ENCODE measurements around the gene IGF1R. TPM values are rescaled to one million over a fixed set of nuclear protein-coding genes. Genes with fewer than 3 reads are reported as not detected.

IGF1R gene
- total and polyA plus RNA-seq, 3 experiments from 2014 or later = 2.1 to 11.3 (median 10.9) TPM

DNA sequence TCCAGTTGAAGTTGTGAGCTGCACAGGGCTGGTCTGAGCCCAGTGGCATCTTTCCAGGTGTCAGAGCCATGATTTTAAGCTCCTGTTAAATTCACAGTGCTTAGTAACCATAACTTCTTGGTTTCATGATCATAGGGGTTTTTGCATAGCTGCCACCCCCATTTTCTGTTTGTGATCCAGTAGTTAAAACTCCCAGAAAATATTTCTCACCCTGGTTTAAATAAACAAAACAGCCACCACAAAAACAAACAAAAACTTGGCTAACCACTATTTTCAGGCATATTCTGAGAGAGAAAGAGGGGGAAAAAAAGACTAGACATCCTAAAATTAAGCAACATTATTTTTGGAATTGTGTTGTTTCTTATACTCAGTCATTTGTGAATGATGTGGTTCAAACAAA lies 175.3 kb downstream of the IGF1R start:
- CTCF ChIA-PET = no interaction called here
- Mint-ChIP-seq H3K9me3 (peaks cover 4 to 36% (median 9%) of the 10 kb centered on the region in 5 donors), H3K4me1 (no peaks in the 10 kb centered on the region), H3K36me3 (peaks cover 0 to 33% (median 3%) of the 10 kb centered on the region in 3 donors), H3K27me3 (peaks cover 0 to 1% of the 10 kb centered on the region in 2 donors), H3K4me3 (no peak overlapping the region), H3K27ac (no peak overlapping the region)
- H3K4me1 ChIP-seq (ENCODE audit: insufficient read depth, low read length) = no peaks in the 10 kb centered on the region
- no peak for DNase-seq
- no peaks in the 10 kb centered on the region for H3K27me3 ChIP-seq (ENCODE audit: insufficient read depth, low read length, poor library complexity, severe bottlenecking)
- H3K9me3 ChIP-seq (ENCODE audit: low read length) = no peaks in the 10 kb centered on the region
- POLR2A ChIA-PET = no interaction called here
- no peaks in the 10 kb centered on the region for H3K36me3 ChIP-seq (ENCODE audit: insufficient read depth, low read length)
- no peak overlapping the region for H3K27ac ChIP-seq (ENCODE audit: low read depth, low read length)
- no peak overlapping the region for H3K4me3 ChIP-seq (ENCODE audit: low read length)

DNA sequence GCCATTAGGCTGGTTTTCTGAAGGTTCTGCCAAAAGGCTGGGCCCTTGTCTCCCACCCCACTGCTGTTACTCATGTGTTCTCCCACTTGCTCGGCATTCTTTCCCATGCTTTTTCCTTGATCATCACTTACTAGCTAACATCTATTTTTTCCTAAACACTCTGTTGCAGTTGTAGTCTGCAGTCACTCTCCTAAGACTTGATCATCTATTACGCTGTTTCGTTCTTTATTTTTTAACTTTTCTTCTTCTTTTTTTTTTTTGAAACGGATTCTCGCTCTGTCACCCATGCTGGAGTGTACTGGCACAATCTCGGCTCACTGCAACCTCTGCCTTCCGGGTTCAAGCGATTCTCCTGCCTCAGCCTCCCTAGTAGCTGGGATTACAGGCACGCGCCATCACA lies 176.3 kb downstream of the IGF1R start:
- H3K4me1 ChIP-seq (ENCODE audit: insufficient read depth, low read length) = no peaks in the 10 kb centered on the region
- DNase-seq = no peak
- no peaks in the 10 kb centered on the region for H3K27me3 ChIP-seq (ENCODE audit: insufficient read depth, low read length, poor library complexity, severe bottlenecking)
- ChIA-PET POLR2A (no interaction called here), CTCF (no interaction called here)
- Mint-ChIP-seq H3K4me1 (no peaks in the 10 kb centered on the region), H3K27ac (no peak overlapping the region), H3K4me3 (no peak overlapping the region), H3K27me3 (no peaks in the 10 kb centered on the region), H3K36me3 (peaks cover 0 to 38% (median 4%) of the 10 kb centered on the region in 3 donors), H3K9me3 (peaks cover 7 to 41% (median 15%) of the 10 kb centered on the region in 5 donors)
- H3K27ac ChIP-seq (ENCODE audit: low read depth, low read length) = no peak overlapping the region
- H3K36me3 ChIP-seq (ENCODE audit: insufficient read depth, low read length) = no peaks in the 10 kb centered on the region
- H3K4me3 ChIP-seq (ENCODE audit: low read length) = no peak overlapping the region
- no peaks in the 10 kb centered on the region for H3K9me3 ChIP-seq (ENCODE audit: low read length)

DNA sequence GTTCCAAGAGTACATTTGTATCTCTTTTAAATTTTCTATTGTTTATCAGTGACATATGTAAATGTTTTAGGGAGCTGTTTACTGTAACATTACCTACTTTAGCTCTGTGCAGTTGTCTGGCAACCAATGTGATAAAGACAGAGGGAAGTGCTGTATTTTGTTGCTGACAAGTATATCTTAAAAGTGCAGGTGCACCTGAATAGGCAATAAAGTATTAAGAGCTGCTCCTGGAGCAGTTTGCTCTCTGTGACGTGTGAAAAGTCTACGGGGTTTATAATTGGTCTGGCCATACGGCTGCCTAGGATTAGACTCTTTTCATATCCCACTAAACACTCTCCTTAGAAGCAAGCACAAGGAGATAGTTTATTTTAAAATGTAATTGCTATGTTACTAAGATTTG lies 178.3 kb downstream of the IGF1R start:
- H3K27ac Mint-ChIP-seq = no peak overlapping the region
- CTCF ChIA-PET = no interaction called here
- no peaks in the 10 kb centered on the region for H3K27me3 ChIP-seq (ENCODE audit: insufficient read depth, low read length, poor library complexity, severe bottlenecking)
- no peaks in the 10 kb centered on the region for H3K36me3 ChIP-seq (ENCODE audit: insufficient read depth, low read length)
- no peak for DNase-seq
- no peak overlapping the region for H3K4me3 Mint-ChIP-seq
- POLR2A ChIA-PET = no interaction called here
- peaks cover 10% of the 10 kb centered on the region for H3K9me3 ChIP-seq (ENCODE audit: low read length)
- no peaks in the 10 kb centered on the region for H3K4me1 ChIP-seq (ENCODE audit: insufficient read depth, low read length)
- peaks cover 2 to 49% (median 6%) of the 10 kb centered on the region in 3 donors for H3K36me3 Mint-ChIP-seq
- no peak overlapping the region for H3K27ac ChIP-seq (ENCODE audit: low read depth, low read length)
- H3K27me3 Mint-ChIP-seq = no peaks in the 10 kb centered on the region
- H3K9me3 Mint-ChIP-seq = peaks cover 19 to 54% (median 34%) of the 10 kb centered on the region in 5 donors
- H3K4me1 Mint-ChIP-seq = no peaks in the 10 kb centered on the region
- H3K4me3 ChIP-seq (ENCODE audit: low read length) = no peak overlapping the region

DNA sequence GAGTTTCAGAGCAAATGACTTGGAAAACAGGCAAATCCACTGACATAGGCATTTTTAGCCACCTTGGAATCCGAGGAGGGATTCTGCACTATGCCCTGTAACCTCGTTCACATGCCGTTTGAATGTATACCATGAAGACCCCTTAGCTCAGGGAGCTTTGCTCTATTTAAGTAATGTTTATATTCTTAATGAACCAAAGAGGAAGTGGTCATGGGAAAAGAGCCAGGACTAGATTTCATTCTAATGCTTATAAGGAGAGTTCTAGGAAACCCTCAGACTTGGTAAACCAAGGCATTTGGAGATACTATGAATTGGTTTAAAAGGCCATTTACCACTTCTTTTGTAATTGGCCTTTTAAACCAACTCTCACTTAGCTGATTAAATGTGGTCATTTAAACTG lies 178.9 kb downstream of the IGF1R start:
- no peaks in the 10 kb centered on the region for H3K4me1 Mint-ChIP-seq
- Histone ChIP-seq H3K4me1 (ENCODE audit: insufficient read depth, low read length) (no peaks in the 10 kb centered on the region), H3K36me3 (ENCODE audit: insufficient read depth, low read length) (no peaks in the 10 kb centered on the region), H3K27me3 (ENCODE audit: insufficient read depth, low read length, poor library complexity, severe bottlenecking) (no peaks in the 10 kb centered on the region), H3K27ac (ENCODE audit: low read depth, low read length) (no peak overlapping the region), H3K9me3 (ENCODE audit: low read length) (peaks cover 14% of the 10 kb centered on the region), H3K4me3 (ENCODE audit: low read length) (no peak overlapping the region)
- ChIA-PET CTCF (no interaction called here), POLR2A (no interaction called here)
- DNase-seq = no peak
- H3K27ac Mint-ChIP-seq = no peak overlapping the region
- H3K4me3 Mint-ChIP-seq = no peak overlapping the region
- H3K9me3 Mint-ChIP-seq = peaks cover 23 to 60% (median 39%) of the 10 kb centered on the region in 5 donors
- peaks cover 6 to 51% (median 8%) of the 10 kb centered on the region in 3 donors for H3K36me3 Mint-ChIP-seq
- H3K27me3 Mint-ChIP-seq = peaks cover 4 to 5% of the 10 kb centered on the region in 2 donors

DNA sequence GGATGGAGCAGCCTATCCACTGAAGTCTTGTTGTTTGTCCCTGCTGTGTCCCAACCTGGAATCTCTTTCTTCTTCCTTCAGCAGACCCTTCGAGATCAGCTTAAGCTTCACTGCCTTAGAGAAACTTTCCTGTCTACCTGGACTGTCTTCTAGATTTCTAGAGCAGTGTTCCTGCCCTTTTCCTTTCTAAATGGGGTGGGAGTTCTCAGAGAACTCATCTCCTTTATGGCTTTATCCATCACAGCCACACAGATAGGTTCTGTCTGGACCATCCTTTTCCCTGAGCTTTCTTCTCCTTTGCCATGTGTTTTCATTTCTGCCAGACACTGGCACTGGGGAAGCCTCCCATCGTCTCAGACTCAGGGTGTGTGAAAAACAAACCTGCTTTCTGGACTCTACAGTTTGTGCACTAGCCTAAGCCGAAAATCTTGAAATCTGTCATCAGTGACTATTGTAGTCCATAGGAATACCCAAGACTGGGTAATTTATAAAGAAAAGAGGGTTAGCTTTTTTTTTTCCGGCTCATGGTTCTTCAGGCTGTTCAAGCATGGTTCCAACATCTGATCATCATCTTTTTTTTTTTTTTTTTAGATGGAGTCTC lies 181.8 kb downstream of the IGF1R start:
- Mint-ChIP-seq H3K27ac (no peak overlapping the region), H3K4me1 (no peaks in the 10 kb centered on the region), H3K9me3 (peaks cover 26 to 62% (median 42%) of the 10 kb centered on the region in 5 donors), H3K27me3 (peaks cover 6 to 14% of the 10 kb centered on the region in 2 donors), H3K36me3 (peaks cover 6 to 54% (median 13%) of the 10 kb centered on the region in 3 donors), H3K4me3 (peak overlapping the region in 1 of 7 donors; percentile 8)
- Histone ChIP-seq H3K9me3 (ENCODE audit: low read length) (peaks cover 15% of the 10 kb centered on the region), H3K27ac (ENCODE audit: low read depth, low read length) (no peak overlapping the region), H3K27me3 (ENCODE audit: insufficient read depth, low read length, poor library complexity, severe bottlenecking) (no peaks in the 10 kb centered on the region), H3K36me3 (ENCODE audit: insufficient read depth, low read length) (no peaks in the 10 kb centered on the region), H3K4me1 (ENCODE audit: insufficient read depth, low read length) (no peaks in the 10 kb centered on the region), H3K4me3 (ENCODE audit: low read length) (no peak overlapping the region)
- ChIA-PET POLR2A (no interaction called here), CTCF (no interaction called here)
- DNase-seq = no peak

DNA sequence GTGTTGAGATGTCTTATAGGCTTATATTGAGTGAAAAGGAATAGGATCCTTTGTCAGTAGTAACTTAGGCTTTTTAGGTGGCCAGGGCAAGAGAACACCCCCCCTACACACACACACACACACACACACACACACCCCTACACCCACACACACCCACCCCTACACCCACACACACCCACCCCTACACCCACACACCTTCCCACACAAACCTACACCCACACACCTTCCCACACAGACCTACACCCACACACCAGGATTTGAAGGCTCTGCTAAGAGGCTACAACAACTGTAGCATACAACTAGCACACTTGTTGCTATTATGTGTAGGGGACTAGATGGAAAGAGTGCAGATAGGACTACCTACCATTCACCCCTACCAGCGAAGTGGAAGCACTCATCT lies 186.6 kb downstream of the IGF1R start:
- DNase-seq = no peak
- H3K27me3 ChIP-seq (ENCODE audit: insufficient read depth, low read length, poor library complexity, severe bottlenecking) = no peaks in the 10 kb centered on the region
- Mint-ChIP-seq H3K36me3 (peaks cover 2 to 49% (median 14%) of the 10 kb centered on the region in 3 donors), H3K27me3 (peaks cover 9 to 28% of the 10 kb centered on the region in 2 donors), H3K4me3 (no peak overlapping the region), H3K4me1 (no peaks in the 10 kb centered on the region), H3K27ac (no peak overlapping the region), H3K9me3 (peaks cover 16 to 34% (median 28%) of the 10 kb centered on the region in 5 donors)
- no peak overlapping the region for H3K27ac ChIP-seq (ENCODE audit: low read depth, low read length)
- CTCF ChIA-PET = no interaction called here
- no peaks in the 10 kb centered on the region for H3K4me1 ChIP-seq (ENCODE audit: insufficient read depth, low read length)
- POLR2A ChIA-PET = no interaction called here
- peaks cover 14% of the 10 kb centered on the region for H3K9me3 ChIP-seq (ENCODE audit: low read length)
- H3K36me3 ChIP-seq (ENCODE audit: insufficient read depth, low read length) = no peaks in the 10 kb centered on the region
- no peak overlapping the region for H3K4me3 ChIP-seq (ENCODE audit: low read length)

DNA sequence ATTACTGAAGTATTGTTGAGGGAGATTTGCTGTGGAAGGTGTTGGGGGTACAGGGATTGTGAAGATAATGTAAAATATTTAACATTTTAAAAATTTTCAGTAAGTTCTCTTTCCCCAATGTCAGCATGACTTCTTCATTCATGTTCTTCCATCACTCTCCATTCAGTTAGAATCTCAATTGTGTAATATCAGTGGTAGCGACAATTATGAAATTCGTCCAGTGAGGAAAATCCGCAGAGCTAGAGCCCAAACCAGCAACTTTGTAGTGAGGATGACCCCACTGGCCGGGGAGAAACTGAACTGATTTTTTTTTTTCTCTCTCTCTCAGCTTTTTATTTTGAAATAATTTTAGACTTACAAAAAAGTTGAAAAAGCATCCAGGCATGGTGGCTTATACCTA lies 187.5 kb downstream of the IGF1R start:
- Histone ChIP-seq H3K4me3 (ENCODE audit: low read length) (no peak overlapping the region), H3K36me3 (ENCODE audit: insufficient read depth, low read length) (no peaks in the 10 kb centered on the region), H3K27ac (ENCODE audit: low read depth, low read length) (no peak overlapping the region), H3K4me1 (ENCODE audit: insufficient read depth, low read length) (no peaks in the 10 kb centered on the region), H3K27me3 (ENCODE audit: insufficient read depth, low read length, poor library complexity, severe bottlenecking) (no peaks in the 10 kb centered on the region), H3K9me3 (ENCODE audit: low read length) (peaks cover 9% of the 10 kb centered on the region)
- peaks cover 2 to 45% (median 14%) of the 10 kb centered on the region in 3 donors for H3K36me3 Mint-ChIP-seq
- no peaks in the 10 kb centered on the region for H3K4me1 Mint-ChIP-seq
- H3K27ac Mint-ChIP-seq = no peak overlapping the region
- H3K9me3 Mint-ChIP-seq = peaks cover 13 to 26% (median 21%) of the 10 kb centered on the region in 5 donors
- POLR2A ChIA-PET = no interaction called here
- H3K4me3 Mint-ChIP-seq = no peak overlapping the region
- CTCF ChIA-PET = no interaction called here
- peaks cover 9 to 32% of the 10 kb centered on the region in 2 donors for H3K27me3 Mint-ChIP-seq
- no peak for DNase-seq

DNA sequence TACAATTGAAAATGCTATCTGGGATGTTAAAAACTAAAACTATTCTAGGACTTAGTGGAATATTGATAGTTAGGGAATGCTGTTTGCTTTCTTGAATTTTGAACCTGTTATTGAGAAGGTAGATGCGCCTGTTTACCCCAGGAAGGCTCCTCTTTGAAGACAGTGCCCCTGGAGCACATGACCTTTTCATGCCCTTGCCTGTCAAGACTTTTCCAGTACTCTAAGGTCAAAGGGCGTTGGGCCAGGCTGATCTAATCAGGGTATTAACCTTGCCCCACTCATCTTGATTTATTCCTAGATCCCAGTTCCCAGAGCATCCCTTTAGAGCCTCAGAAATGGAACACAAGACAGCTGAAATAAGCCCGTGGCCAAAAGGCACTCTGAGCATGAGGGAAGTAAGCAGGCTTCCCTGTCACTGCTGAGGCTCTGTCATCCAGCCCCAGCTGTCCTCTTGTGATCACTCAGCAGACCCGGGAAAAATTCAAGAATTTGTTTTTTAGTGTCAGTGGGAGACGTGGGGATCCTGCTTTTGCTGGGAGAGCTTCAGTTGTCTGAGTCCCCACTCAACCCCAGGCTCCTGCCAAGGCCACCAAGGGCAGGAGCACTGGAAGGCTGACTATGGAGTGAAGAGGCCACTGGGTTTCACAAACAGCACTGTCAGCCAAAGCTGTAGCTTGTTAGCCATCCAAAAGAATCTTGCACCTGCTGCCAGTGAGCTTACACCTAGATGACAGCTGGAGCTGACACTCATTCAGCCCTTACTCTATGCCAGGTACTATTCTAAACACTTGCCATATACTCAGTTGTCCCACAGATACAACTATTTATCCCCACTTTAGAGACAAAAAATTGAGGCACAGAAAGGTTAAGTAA lies 190.3 kb downstream of the IGF1R start:
- H3K4me1 Mint-ChIP-seq = no peaks in the 10 kb centered on the region
- ChIA-PET POLR2A (no interaction called here), CTCF (no interaction called here)
- no peak overlapping the region for H3K4me3 Mint-ChIP-seq
- peaks cover 1 to 4% (median 2%) of the 10 kb centered on the region in 5 donors for H3K9me3 Mint-ChIP-seq
- H3K4me1 ChIP-seq (ENCODE audit: insufficient read depth, low read length) = no peaks in the 10 kb centered on the region
- H3K27me3 Mint-ChIP-seq = peaks cover 4 to 27% of the 10 kb centered on the region in 2 donors
- H3K27ac ChIP-seq (ENCODE audit: low read depth, low read length) = no peak overlapping the region
- peaks cover 0 to 22% (median 1%) of the 10 kb centered on the region in 3 donors for H3K36me3 Mint-ChIP-seq
- no peak for DNase-seq
- no peaks in the 10 kb centered on the region for H3K36me3 ChIP-seq (ENCODE audit: insufficient read depth, low read length)
- H3K4me3 ChIP-seq (ENCODE audit: low read length) = no peak overlapping the region
- H3K27me3 ChIP-seq (ENCODE audit: insufficient read depth, low read length, poor library complexity, severe bottlenecking) = no peaks in the 10 kb centered on the region
- no peaks in the 10 kb centered on the region for H3K9me3 ChIP-seq (ENCODE audit: low read length)
- peak overlapping the region in 2 of 8 donors; percentile 23 to 63 for H3K27ac Mint-ChIP-seq

Data from CD8-positive, alpha-beta memory T cell (primary cell).